Mesothelial cell of epicardium (in vitro differentiated cells): ENCODE results near the gene TNS1. TPM values are rescaled to one million over a fixed set of nuclear protein-coding genes. Genes with fewer than 3 reads are reported as not detected.
"Not testable (repeated sequence)": the region's sequence is repeated elsewhere in the genome, so short reads cannot be mapped to it uniquely, and the experiment has no call there.

Experiments used
- DNase-seq, 2 experiments: peaks; one replicate each; pipeline ENCODE4 v3.0.0; 2021; ENCODE audit warnings: low spot score in 2 of 2; ENCODE audit not compliant: unreplicated experiment in 2 of 2
- H3K27ac Mint-ChIP-seq: 2 replicates; pipeline ENCODE4 v1.8.0; 2021; ENCODE audit warnings: mixed read lengths
- H3K27me3 Mint-ChIP-seq: 2 replicates; pipeline ENCODE4 v1.8.0; 2021; ENCODE audit warnings: low read depth, mixed read lengths
- H3K36me3 Mint-ChIP-seq: 2 replicates; pipeline ENCODE4 v1.8.0; 2021; ENCODE audit warnings: mixed read lengths
- H3K4me1 Mint-ChIP-seq: 2 replicates; pipeline ENCODE4 v1.8.0; 2021; ENCODE audit warnings: mixed read lengths
- H3K4me3 Mint-ChIP-seq: 2 replicates; pipeline ENCODE4 v1.8.0; 2021; ENCODE audit warnings: mild to moderate bottlenecking, moderate library complexity, mixed read lengths
- H3K9me3 Mint-ChIP-seq: 2 replicates; pipeline ENCODE4 v1.8.0; 2021; ENCODE audit warnings: mixed read lengths
- total RNA-seq: library from RNA; stranded (reverse); gene quantifications from 3 replicates; pipeline ENCODE4 v1.2.1, GENCODE V29; 2021
- TF ChIP-seq, protein P1 (sequence below): fragments of 200-600 bp; sonication (generic); IDR thresholded peaks from one replicate; pipeline ENCODE4 v1.5.0; 2021; ENCODE audit warnings: antibody characterized with exemption; ENCODE audit not compliant: unreplicated experiment

TNS1 gene
- total RNA-seq: 116 to 130 TPM (median 117 TPM) in 3 replicates

DNA sequence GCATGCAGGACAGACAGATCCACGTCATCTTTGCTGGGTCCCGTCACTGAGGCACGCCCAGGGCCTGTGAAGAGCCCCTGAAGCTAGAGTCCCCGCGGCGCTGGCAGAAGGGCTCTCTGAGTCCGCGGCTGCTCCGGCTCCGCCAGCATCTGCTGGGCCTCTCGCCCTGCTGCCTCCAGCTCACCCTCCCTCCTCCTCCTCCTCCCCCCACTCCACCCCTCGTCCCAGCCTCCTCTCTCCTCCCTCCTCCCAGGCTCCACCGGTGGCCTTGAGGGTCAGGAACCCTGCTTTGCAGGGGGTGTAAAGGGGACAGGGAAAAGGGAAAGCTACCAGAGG is at the start of gene TNS1:
TNS1 (minus strand) TSS at position 151 of the 336 bp plus-strand sequence; CDS start at position 28, 123 bp downstream.
- peaks cover 16% of the 10 kb centered on the region for H3K27me3 Mint-ChIP-seq
- H3K9me3 Mint-ChIP-seq: no peaks in the 10 kb centered on the region
- H3K4me1 Mint-ChIP-seq: peaks cover 42% of the 10 kb centered on the region
- TF ChIP-seq, protein P1, sequence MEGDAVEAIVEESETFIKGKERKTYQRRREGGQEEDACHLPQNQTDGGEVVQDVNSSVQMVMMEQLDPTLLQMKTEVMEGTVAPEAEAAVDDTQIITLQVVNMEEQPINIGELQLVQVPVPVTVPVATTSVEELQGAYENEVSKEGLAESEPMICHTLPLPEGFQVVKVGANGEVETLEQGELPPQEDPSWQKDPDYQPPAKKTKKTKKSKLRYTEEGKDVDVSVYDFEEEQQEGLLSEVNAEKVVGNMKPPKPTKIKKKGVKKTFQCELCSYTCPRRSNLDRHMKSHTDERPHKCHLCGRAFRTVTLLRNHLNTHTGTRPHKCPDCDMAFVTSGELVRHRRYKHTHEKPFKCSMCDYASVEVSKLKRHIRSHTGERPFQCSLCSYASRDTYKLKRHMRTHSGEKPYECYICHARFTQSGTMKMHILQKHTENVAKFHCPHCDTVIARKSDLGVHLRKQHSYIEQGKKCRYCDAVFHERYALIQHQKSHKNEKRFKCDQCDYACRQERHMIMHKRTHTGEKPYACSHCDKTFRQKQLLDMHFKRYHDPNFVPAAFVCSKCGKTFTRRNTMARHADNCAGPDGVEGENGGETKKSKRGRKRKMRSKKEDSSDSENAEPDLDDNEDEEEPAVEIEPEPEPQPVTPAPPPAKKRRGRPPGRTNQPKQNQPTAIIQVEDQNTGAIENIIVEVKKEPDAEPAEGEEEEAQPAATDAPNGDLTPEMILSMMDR: no peak
- DNase-seq: no peak
- peak within 1 kb of the TSS; percentile 93 for H3K27ac Mint-ChIP-seq
- H3K36me3 Mint-ChIP-seq: no peaks in the 10 kb centered on the region
- H3K4me3 Mint-ChIP-seq: peak within 1 kb of the TSS; percentile 62

- no peak overlapping the region for H3K4me3 Mint-ChIP-seq
- H3K9me3 Mint-ChIP-seq: peaks cover 15% of the 10 kb centered on the region
- no peak overlapping the region for H3K27ac Mint-ChIP-seq
- H3K36me3 Mint-ChIP-seq: no peaks in the 10 kb centered on the region
- no peaks in the 10 kb centered on the region for H3K4me1 Mint-ChIP-seq
- DNase-seq: no peak
- TF ChIP-seq, protein P1: no peak
- peaks cover 30% of the 10 kb centered on the region for H3K27me3 Mint-ChIP-seq
Measured at GRCh38 chr2:218051903-218052302, 49.1 kb upstream of the TNS1 start.

DNA sequence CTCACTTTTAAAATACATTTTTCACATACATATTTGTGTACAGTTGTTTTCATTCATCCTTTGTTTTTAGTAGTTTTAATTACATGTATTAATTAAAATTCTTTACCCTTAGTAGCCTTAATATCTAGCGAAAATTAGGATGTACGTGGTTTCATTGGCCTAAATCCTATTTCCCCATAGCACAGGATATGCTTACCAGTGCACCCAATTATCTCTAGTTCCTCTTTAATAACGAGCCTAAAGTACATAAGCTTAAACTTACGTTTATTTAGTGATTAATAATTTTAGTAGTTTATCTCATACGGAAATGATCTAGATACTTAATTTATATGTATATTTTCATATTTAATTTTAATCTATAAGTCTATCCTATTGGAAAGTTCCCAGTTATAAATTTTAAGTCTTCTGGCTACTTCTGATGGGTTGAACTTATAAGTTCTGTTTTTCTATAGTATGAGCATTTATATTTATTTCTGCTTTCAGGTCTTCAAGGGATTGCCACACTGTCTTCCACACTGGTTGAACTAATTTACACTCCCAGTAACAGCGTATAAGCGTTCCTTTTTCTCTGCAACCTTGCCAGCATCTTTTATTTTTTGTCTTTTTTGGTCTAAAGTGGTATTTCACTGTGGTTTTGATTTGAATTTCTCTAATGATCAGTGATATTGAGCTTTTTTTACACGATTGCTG is 44.9 kb upstream of the TNS1 start:
- H3K27ac Mint-ChIP-seq: no peak overlapping the region
- TF ChIP-seq, protein P1: no peak
- H3K4me3 Mint-ChIP-seq: no peak overlapping the region
- H3K36me3 Mint-ChIP-seq: no peaks in the 10 kb centered on the region
- H3K27me3 Mint-ChIP-seq: peaks cover 40% of the 10 kb centered on the region
- DNase-seq: no peak
- H3K4me1 Mint-ChIP-seq: no peaks in the 10 kb centered on the region
- H3K9me3 Mint-ChIP-seq: peaks cover 23% of the 10 kb centered on the region

DNA sequence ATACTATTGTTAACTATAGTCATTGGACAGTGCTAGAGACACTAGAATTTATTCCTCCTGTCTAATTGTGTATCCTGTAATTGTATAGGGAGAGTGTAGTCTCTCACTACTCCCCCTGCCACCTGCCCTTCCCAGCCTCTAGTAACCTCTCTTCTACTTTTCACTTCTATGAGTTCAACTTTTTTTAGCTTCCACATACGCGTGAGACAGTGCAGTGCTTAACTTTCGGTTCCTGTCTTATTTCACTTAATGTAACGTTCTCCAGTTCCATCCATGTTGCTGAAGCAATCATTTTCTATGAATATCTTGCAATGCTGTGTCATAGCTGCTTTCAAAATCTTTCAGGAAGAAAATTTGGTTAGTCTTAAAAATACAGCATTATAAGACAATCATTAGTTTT is 43.4 kb upstream of the TNS1 start:
- TF ChIP-seq, protein P1: no peak
- Mint-ChIP-seq H3K36me3 (no peaks in the 10 kb centered on the region), H3K27ac (no peak overlapping the region), H3K4me1 (no peaks in the 10 kb centered on the region), H3K9me3 (peaks cover 23% of the 10 kb centered on the region), H3K27me3 (peaks cover 54% of the 10 kb centered on the region), H3K4me3 (no peak overlapping the region)
- DNase-seq: no peak

DNA sequence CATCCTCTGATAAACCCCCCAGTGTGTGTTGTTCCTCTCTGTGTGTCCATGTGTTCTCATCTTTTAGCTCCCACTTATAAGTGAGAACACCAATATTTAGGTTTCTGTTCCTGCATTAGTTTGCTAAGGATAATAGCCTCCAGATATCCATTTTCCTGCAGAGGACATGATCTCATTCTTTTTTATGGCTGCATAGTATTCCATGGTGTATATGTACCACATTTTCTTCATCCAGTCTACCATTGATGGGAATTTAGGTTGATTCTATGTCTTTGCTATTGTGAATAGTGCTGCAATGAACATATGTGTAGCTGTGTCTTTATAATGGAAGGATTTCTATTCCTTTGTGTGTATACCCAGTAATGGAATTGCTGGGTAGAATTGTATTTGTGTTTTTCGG is 41.8 kb upstream of the TNS1 start:
- Mint-ChIP-seq H3K9me3 (peaks cover 12% of the 10 kb centered on the region), H3K27me3 (peaks cover 64% of the 10 kb centered on the region)
- H3K27ac Mint-ChIP-seq, DNase-seq, H3K36me3 Mint-ChIP-seq, H3K4me1 Mint-ChIP-seq, H3K4me3 Mint-ChIP-seq: not testable (repeated sequence)

DNA sequence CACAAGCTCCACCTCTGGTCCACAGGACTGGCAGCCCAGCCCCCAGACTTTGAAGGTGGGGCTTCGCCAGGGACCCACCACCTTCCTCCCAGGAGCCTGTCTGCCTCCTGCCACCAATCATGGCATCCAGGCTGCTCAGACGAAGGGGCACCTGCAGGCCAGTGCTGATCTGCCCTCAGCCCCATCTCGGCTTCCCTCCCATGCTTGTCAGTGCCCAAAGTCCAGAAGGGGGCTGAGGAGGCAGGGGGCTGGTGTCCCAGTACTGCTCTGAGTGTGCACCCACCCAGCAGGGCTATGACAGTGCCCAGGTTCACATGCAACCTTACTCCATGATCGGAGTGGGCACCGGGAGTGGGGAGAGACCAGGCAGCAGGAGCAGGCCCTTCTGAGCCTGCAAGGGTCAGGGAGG is 40.9 kb upstream of the TNS1 start:
- no peak for DNase-seq

More for the DNA sequence above, 40.9 kb upstream of the TNS1 start:
- Mint-ChIP-seq H3K9me3 (peaks cover 9% of the 10 kb centered on the region), H3K27me3 (peaks cover 70% of the 10 kb centered on the region), H3K27ac (no peak overlapping the region), H3K4me1 (no peaks in the 10 kb centered on the region), H3K4me3 (no peak overlapping the region), H3K36me3 (no peaks in the 10 kb centered on the region)
- TF ChIP-seq, protein P1: no peak
